ENCODE measurements around the gene XRCC3. TPM values are rescaled to one million over a fixed set of nuclear protein-coding genes. Genes with fewer than 3 reads are reported as not detected.
A peak's percentile ranks its signal among the peaks of the same experiment; 100 is the strongest.

Gene XRCC3
- total and polyA plus RNA-seq, 4 experiments from 2014 or later = 2.2 to 12.6 (median 6.7) TPM

DNA sequence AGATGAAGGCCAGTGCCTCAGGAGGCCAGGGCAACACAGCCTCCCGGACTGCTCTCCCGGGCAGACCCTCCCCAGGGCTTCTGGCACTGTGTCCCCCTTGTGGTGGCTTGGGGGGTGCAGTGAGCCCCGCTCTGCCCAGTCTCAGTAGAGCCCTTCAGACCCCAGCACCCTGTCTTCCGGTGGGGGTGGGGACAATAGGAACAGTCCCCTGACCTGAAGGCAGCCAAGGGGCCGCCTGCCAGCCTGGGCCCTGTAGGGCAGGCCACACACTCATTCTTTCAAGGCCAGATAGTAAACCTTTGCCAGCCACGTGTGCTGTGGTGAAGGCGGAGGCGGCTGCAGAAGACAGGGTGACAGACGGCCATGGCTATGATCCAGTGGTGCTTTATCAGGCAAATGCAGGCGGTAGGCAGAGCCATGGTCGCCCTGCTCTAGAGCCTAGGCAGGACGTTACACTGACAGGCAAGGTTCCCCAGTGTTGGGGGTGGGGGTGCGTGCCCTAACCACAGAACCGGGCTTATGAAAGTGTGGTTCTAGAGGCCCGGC is 15.3 kb upstream of the XRCC3 start:
- Histone ChIP-seq H3K4me3 (ENCODE audit: low read length in 2 of 2) (no peak overlapping the region), H3K36me3 (ENCODE audit: insufficient read depth, low read length) (peaks cover 22% of the 10 kb centered on the region), H3K27ac (ENCODE audit: low read depth, low read length) (no peak overlapping the region), H3K27me3 (ENCODE audit: insufficient read depth, low read length) (no peaks in the 10 kb centered on the region), H3K4me1 (ENCODE audit: insufficient read depth, low read length) (no peaks in the 10 kb centered on the region), H3K9me3 (ENCODE audit: control insufficient read depth in 1 of 2, low read length in 2 of 2) (no peaks in the 10 kb centered on the region)
- ChIA-PET CTCF (ENCODE audit: partially characterized antibody) (no interaction called here), POLR2A (ENCODE audit: partially characterized antibody) (no interaction called here)
- intact Hi-C loops (cut with micrococcal nuclease) = no loop called here
- H3K36me3 Mint-ChIP-seq = peaks cover 13 to 33% of the 10 kb centered on the region in 2 donors
- peak overlapping the region in 2 of 7 donors; percentile 47 to 61 for H3K27ac Mint-ChIP-seq
- no peak for DNase-seq
- no peaks in the 10 kb centered on the region for H3K9me3 Mint-ChIP-seq
- no peaks in the 10 kb centered on the region for H3K4me1 Mint-ChIP-seq
- peak overlapping the region in 1 of 8 donors; percentile 54 for H3K4me3 Mint-ChIP-seq
- no peaks in the 10 kb centered on the region for H3K27me3 Mint-ChIP-seq

GRCh38 chr14:103729496-103730448 is 14.5 kb upstream of the XRCC3 start:
- H3K4me3 ChIP-seq (ENCODE audit: low read length in 2 of 2) = no peak overlapping the region
- no peaks in the 10 kb centered on the region for H3K4me1 ChIP-seq (ENCODE audit: insufficient read depth, low read length)

GRCh38 chr14:103728721-103729120 is 13.5 kb upstream of the XRCC3 start:
- CTCF ChIA-PET (ENCODE audit: partially characterized antibody) = no interaction called here
- Mint-ChIP-seq H3K27ac (no peak overlapping the region), H3K4me3 (peak overlapping the region in 1 of 8 donors; percentile 9)

More at GRCh38 chr14:103729496-103730448, 14.5 kb upstream of the XRCC3 start:
- Histone ChIP-seq H3K27ac (ENCODE audit: low read depth, low read length) (no peak overlapping the region), H3K9me3 (ENCODE audit: control insufficient read depth in 1 of 2, low read length in 2 of 2) (no peaks in the 10 kb centered on the region), H3K36me3 (ENCODE audit: insufficient read depth, low read length) (peaks cover 22% of the 10 kb centered on the region), H3K27me3 (ENCODE audit: insufficient read depth, low read length) (no peaks in the 10 kb centered on the region)
- H3K27ac Mint-ChIP-seq = peak overlapping the region in 1 of 7 donors; percentile 42
- no peaks in the 10 kb centered on the region for H3K9me3 Mint-ChIP-seq
- H3K4me1 Mint-ChIP-seq = no peaks in the 10 kb centered on the region
- POLR2A ChIA-PET (ENCODE audit: partially characterized antibody) = no interaction called here
- H3K4me3 Mint-ChIP-seq = no peak overlapping the region
- intact Hi-C loops (cut with micrococcal nuclease) = no loop called here
- CTCF ChIA-PET (ENCODE audit: partially characterized antibody) = no interaction called here
- no peaks in the 10 kb centered on the region for H3K27me3 Mint-ChIP-seq
- H3K36me3 Mint-ChIP-seq = peaks cover 13 to 33% of the 10 kb centered on the region in 2 donors
- DNase-seq = no peak

DNA sequence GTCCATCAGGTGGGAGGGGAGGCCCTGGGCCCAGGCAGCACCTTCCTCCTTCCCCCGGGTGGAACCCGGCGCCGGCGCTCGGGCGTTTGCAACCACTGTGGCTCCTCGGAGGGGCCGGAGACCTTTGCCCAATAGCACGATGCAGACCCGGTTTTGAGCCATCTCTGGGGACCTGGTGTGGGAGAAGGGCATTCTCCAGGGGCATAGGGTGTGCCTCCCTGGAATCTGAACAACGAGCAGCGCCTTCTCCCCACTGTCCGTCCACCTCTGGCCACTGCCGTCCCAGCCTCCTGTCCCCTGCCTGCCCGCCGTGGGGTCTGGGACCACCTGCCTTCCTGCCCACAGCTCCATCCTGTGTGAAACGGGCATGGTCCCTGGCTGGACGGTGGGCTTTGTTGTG is 12.9 kb upstream of the XRCC3 start:
- Mint-ChIP-seq H3K9me3 (no peaks in the 10 kb centered on the region), H3K4me3 (no peak overlapping the region), H3K27ac (no peak overlapping the region), H3K27me3 (no peaks in the 10 kb centered on the region), H3K36me3 (peaks cover 13 to 21% of the 10 kb centered on the region in 2 donors), H3K4me1 (no peaks in the 10 kb centered on the region)
- ChIA-PET POLR2A (ENCODE audit: partially characterized antibody) (no interaction called here), CTCF (ENCODE audit: partially characterized antibody) (no interaction called here)
- DNase-seq = no peak
- no peak overlapping the region for H3K4me3 ChIP-seq (ENCODE audit: low read length in 2 of 2)
- H3K36me3 ChIP-seq (ENCODE audit: insufficient read depth, low read length) = peaks cover 18% of the 10 kb centered on the region
- no peaks in the 10 kb centered on the region for H3K9me3 ChIP-seq (ENCODE audit: control insufficient read depth in 1 of 2, low read length in 2 of 2)
- H3K4me1 ChIP-seq (ENCODE audit: insufficient read depth, low read length) = no peaks in the 10 kb centered on the region
- H3K27me3 ChIP-seq (ENCODE audit: insufficient read depth, low read length) = no peaks in the 10 kb centered on the region
- H3K27ac ChIP-seq (ENCODE audit: low read depth, low read length) = no peak overlapping the region
- intact Hi-C loops (cut with micrococcal nuclease) = no loop called here

More at GRCh38 chr14:103728721-103729120, 13.5 kb upstream of the XRCC3 start:
- Histone ChIP-seq H3K4me1 (ENCODE audit: insufficient read depth, low read length) (no peaks in the 10 kb centered on the region), H3K4me3 (ENCODE audit: low read length in 2 of 2) (no peak overlapping the region), H3K27me3 (ENCODE audit: insufficient read depth, low read length) (no peaks in the 10 kb centered on the region), H3K36me3 (ENCODE audit: insufficient read depth, low read length) (peaks cover 22% of the 10 kb centered on the region), H3K27ac (ENCODE audit: low read depth, low read length) (no peak overlapping the region), H3K9me3 (ENCODE audit: control insufficient read depth in 1 of 2, low read length in 2 of 2) (no peaks in the 10 kb centered on the region)
- no peak for DNase-seq
- no peaks in the 10 kb centered on the region for H3K9me3 Mint-ChIP-seq
- no peaks in the 10 kb centered on the region for H3K4me1 Mint-ChIP-seq
- intact Hi-C loops (cut with micrococcal nuclease) = no loop called here
- peaks cover 13 to 26% of the 10 kb centered on the region in 2 donors for H3K36me3 Mint-ChIP-seq
- POLR2A ChIA-PET (ENCODE audit: partially characterized antibody) = no interaction called here
- no peaks in the 10 kb centered on the region for H3K27me3 Mint-ChIP-seq

DNA sequence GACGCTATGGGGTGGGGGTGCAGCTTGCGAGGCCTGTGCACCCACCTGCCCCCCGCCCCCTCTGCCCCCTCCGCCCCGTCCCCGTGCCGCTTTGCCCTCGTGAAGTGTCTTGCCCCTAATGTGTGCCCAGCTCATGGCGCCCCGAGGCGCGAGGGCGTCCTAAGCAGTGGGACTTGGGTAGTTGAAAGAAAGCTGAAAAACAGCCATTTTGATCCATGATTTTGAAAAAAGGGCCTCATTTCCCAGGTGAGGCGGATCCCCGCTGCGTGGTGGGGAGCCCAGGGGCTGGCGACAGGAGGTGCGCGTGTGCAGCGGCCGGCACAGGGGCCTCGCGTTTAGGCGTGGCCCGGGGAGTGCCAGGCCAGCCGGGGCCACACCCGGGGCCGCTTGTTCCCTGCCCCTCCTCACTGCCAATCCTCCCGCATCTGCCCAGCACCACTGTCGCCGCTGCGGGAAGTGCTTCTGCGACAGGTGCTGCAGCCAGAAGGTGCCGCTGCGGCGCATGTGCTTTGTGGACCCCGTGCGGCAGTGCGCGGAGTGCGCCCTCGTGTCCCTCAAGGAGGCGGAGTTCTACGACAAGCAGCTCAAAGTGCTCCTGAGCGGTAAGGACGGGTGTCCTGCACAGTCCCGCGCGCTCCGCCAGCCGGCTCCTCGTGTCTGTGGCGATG is 12.2 kb upstream of the XRCC3 start:
- Mint-ChIP-seq H3K36me3 (peaks cover 10 to 16% of the 10 kb centered on the region in 2 donors), H3K27me3 (no peaks in the 10 kb centered on the region), H3K27ac (no peak overlapping the region), H3K4me3 (no peak overlapping the region), H3K4me1 (no peaks in the 10 kb centered on the region), H3K9me3 (no peaks in the 10 kb centered on the region)
- no peaks in the 10 kb centered on the region for H3K27me3 ChIP-seq (ENCODE audit: insufficient read depth, low read length)
- no peaks in the 10 kb centered on the region for H3K9me3 ChIP-seq (ENCODE audit: control insufficient read depth in 1 of 2, low read length in 2 of 2)
- peaks cover 13% of the 10 kb centered on the region for H3K36me3 ChIP-seq (ENCODE audit: insufficient read depth, low read length)
- ChIA-PET POLR2A (ENCODE audit: partially characterized antibody) (no interaction called here), CTCF (ENCODE audit: partially characterized antibody) (no interaction called here)
- H3K4me1 ChIP-seq (ENCODE audit: insufficient read depth, low read length) = no peaks in the 10 kb centered on the region
- no peak overlapping the region for H3K27ac ChIP-seq (ENCODE audit: low read depth, low read length)
- no peak overlapping the region for H3K4me3 ChIP-seq (ENCODE audit: low read length in 2 of 2)
- intact Hi-C loops (cut with micrococcal nuclease) = no loop called here
- DNase-seq = no peak

DNA sequence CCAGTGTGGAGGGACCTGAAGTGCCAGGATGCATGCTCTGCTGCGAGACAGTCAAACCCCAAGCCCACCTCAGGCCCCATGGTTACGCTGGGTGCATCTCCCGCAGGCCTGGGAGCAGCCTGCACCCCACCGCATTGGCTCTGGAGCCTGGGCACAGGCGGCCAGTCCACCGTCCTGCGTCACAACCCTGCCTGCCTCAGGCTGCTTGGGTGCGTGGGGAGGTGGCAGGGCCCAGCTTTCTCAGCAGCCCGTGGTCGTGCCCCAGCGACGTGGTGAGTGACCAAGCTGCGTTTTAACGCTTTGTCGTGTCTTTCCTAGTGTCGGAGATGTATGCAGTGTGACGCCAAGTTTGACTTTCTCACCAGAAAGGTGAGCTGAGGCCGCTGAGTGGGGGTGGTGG is 11.2 kb upstream of the XRCC3 start:
- H3K9me3 Mint-ChIP-seq = no peaks in the 10 kb centered on the region

GRCh38 chr14:103725739-103726395 is 10.6 kb upstream of the XRCC3 start:
- H3K4me3 ChIP-seq (ENCODE audit: low read length in 2 of 2) = no peak overlapping the region
- H3K4me1 Mint-ChIP-seq = peaks cover 0 to 9% (median 0%) of the 10 kb centered on the region in 4 donors
- H3K27ac Mint-ChIP-seq = no peak overlapping the region
- peaks cover 10 to 16% of the 10 kb centered on the region in 2 donors for H3K36me3 Mint-ChIP-seq
- no peak overlapping the region for H3K4me3 Mint-ChIP-seq
- DNase-seq = no peak
- H3K9me3 ChIP-seq (ENCODE audit: control insufficient read depth in 1 of 2, low read length in 2 of 2) = no peaks in the 10 kb centered on the region
- no peaks in the 10 kb centered on the region for H3K9me3 Mint-ChIP-seq
- POLR2A ChIA-PET (ENCODE audit: partially characterized antibody) = no interaction called here
- no peaks in the 10 kb centered on the region for H3K27me3 Mint-ChIP-seq
- H3K27ac ChIP-seq (ENCODE audit: low read depth, low read length) = no peak overlapping the region
- CTCF ChIA-PET (ENCODE audit: partially characterized antibody) = no interaction called here
- intact Hi-C loops (cut with micrococcal nuclease) = no loop called here
- no peaks in the 10 kb centered on the region for H3K27me3 ChIP-seq (ENCODE audit: insufficient read depth, low read length)
- H3K36me3 ChIP-seq (ENCODE audit: insufficient read depth, low read length) = peaks cover 13% of the 10 kb centered on the region
- H3K4me1 ChIP-seq (ENCODE audit: insufficient read depth, low read length) = no peaks in the 10 kb centered on the region

More for the DNA sequence above, 11.2 kb upstream of the XRCC3 start:
- H3K27me3 Mint-ChIP-seq = no peaks in the 10 kb centered on the region
- Histone ChIP-seq H3K27ac (ENCODE audit: low read depth, low read length) (no peak overlapping the region), H3K4me3 (ENCODE audit: low read length in 2 of 2) (no peak overlapping the region), H3K27me3 (ENCODE audit: insufficient read depth, low read length) (no peaks in the 10 kb centered on the region), H3K9me3 (ENCODE audit: control insufficient read depth in 1 of 2, low read length in 2 of 2) (no peaks in the 10 kb centered on the region), H3K4me1 (ENCODE audit: insufficient read depth, low read length) (no peaks in the 10 kb centered on the region), H3K36me3 (ENCODE audit: insufficient read depth, low read length) (peaks cover 13% of the 10 kb centered on the region)
- ChIA-PET POLR2A (ENCODE audit: partially characterized antibody) (no interaction called here), CTCF (ENCODE audit: partially characterized antibody) (no interaction called here)
- H3K4me3 Mint-ChIP-seq = no peak overlapping the region
- H3K27ac Mint-ChIP-seq = no peak overlapping the region
- intact Hi-C loops (cut with micrococcal nuclease) = no loop called here
- H3K4me1 Mint-ChIP-seq = peaks cover 0 to 4% (median 0%) of the 10 kb centered on the region in 4 donors
- no peak for DNase-seq
- peaks cover 10 to 16% of the 10 kb centered on the region in 2 donors for H3K36me3 Mint-ChIP-seq
